Testis (tissue), 3 donors: ENCODE results near the gene SPDEF. TPM values are rescaled to one million over a fixed set of nuclear protein-coding genes. Genes with fewer than 3 reads are reported as not detected.

Experiments used
- DNase-seq: peaks from one replicate; pipeline ENCODE4 v3.0.0-alpha.2; 2019
- H3K27ac ChIP-seq, 2 donors: fragments of 200-600 bp; sonication (generic); one replicate each; pipeline ENCODE4 v1.5.1; 2019
- H3K27me3 ChIP-seq: fragments of 200-600 bp; sonication (generic); one replicate; pipeline ENCODE4 v1.5.1; 2019
- H3K36me3 ChIP-seq: fragments of 200-600 bp; sonication (generic); one replicate; pipeline ENCODE4 v1.5.1; 2017; ENCODE audit warnings: low read depth; ENCODE audit errors: missing control alignments
- H3K4me1 ChIP-seq: fragments of 200-600 bp; sonication (generic); one replicate; pipeline ENCODE4 v1.5.1; 2019
- H3K4me3 ChIP-seq, 2 donors: fragments of 200-600 bp; sonication (generic); one replicate each; pipeline ENCODE4 v1.5.1; 2017 to 2019
- H3K9me3 ChIP-seq: fragments of 200-600 bp; sonication (generic); one replicate; pipeline ENCODE4 v1.5.1; 2017
- CTCF ChIP-seq, 3 experiments: fragments of 450-650 bp in 2 of 3; fragments of 200-600 bp in 1 of 3; sonication (generic) in 1 of 3; IDR thresholded peaks; one replicate each; pipeline ENCODE4 v1.5.1; 2016 to 2019; ENCODE audit warnings: antibody characterized with exemption in 3 of 3, mild to moderate bottlenecking in 2 of 3, moderate library complexity in 1 of 3
- POLR2A ChIP-seq: fragments of 450-650 bp; IDR thresholded peaks from one replicate; pipeline ENCODE4 v1.6.1; 2017; ENCODE audit warnings: antibody characterized with exemption, mild to moderate bottlenecking, moderate library complexity
- WGBS, 2 donors: methylation state at CpG; one replicate each; pipeline ENCODE4 v1.1.5; 2018; 5-methylcytosine and 5-hydroxymethylcytosine counted together
- intact Hi-C: fragments of 100-400 bp; cut with DNase I; formaldehyde crosslinking; loops from one replicate; pipeline ENCODE4 v1.15.1; 2023; ENCODE audit warnings: low total_unique reads
- polyA plus RNA-seq: library from polyadenylated mRNA; stranded (reverse); fragments of 350-450 nt; fragmentation: Illumina TruSeq; extraction: RNeasy Lipid Tissue Mini Kit (QIAGEN cat#74804); gene quantifications from one replicate; pipeline ENCODE4 v1.2.3, GENCODE V29; 2014; ENCODE audit warnings: low read depth, low replicate concordance; ENCODE audit not compliant: insufficient read depth
- total RNA-seq, 2 donors: library from RNA; depleted of rRNA; stranded (reverse); fragments of >200 nt; gene quantifications; one replicate each; pipeline ENCODE4 v1.2.3, GENCODE V29; 2016

SPDEF gene
- total and polyA plus RNA-seq, 3 donors from 2014 or later, result 0.33 to 0.62 (median 0.47) TPM

DNA sequence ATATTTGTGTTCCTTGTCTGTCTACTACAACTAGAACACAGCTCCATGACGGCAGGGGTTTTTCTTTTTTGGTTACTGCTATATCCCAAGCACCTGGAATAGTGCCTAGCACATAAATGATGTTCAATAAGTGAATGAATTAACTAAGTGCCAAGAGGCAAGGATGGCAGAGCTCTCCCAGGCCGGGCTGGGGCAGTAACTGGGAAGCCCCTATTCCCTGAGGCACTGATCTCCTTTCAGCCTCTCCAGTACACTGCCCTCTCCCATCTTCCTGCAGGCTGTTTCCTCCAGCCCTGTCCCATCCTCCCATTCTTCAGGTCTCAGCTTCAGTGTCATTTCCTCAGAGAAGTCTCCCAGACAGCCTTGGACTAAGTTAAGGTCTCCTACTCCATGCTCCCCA lies 29.0 kb upstream of the SPDEF start:
- Histone ChIP-seq H3K27ac (no peak overlapping the region), H3K4me3 (no peak overlapping the region), H3K4me1 (no peaks in the 10 kb centered on the region), H3K9me3 (no peaks in the 10 kb centered on the region), H3K36me3 (no peaks in the 10 kb centered on the region), H3K27me3 (no peaks in the 10 kb centered on the region)
- 86 to 91% methylated on average over 2 of the region's 2 CpGs for WGBS, 2 donors
- TF ChIP-seq CTCF (IDR thresholded peaks at IDR 0.05) (no peak), POLR2A (no peak)
- no peak for DNase-seq
- intact Hi-C loops, result no loop called here

GRCh38 chr6:34584694-34585093 lies 28.6 kb upstream of the SPDEF start:
- Histone ChIP-seq H3K27ac (no peak overlapping the region), H3K36me3 (no peaks in the 10 kb centered on the region), H3K9me3 (no peaks in the 10 kb centered on the region), H3K4me3 (no peak overlapping the region), H3K27me3 (no peaks in the 10 kb centered on the region), H3K4me1 (no peaks in the 10 kb centered on the region)
- WGBS, 2 donors, result 85 to 91% methylated on average over 9 of the region's 9 CpGs
- no peak for TF ChIP-seq POLR2A
- no peak for TF ChIP-seq CTCF (IDR thresholded peaks at IDR 0.05)
- intact Hi-C loops, result no loop called here
- no peak for DNase-seq

DNA sequence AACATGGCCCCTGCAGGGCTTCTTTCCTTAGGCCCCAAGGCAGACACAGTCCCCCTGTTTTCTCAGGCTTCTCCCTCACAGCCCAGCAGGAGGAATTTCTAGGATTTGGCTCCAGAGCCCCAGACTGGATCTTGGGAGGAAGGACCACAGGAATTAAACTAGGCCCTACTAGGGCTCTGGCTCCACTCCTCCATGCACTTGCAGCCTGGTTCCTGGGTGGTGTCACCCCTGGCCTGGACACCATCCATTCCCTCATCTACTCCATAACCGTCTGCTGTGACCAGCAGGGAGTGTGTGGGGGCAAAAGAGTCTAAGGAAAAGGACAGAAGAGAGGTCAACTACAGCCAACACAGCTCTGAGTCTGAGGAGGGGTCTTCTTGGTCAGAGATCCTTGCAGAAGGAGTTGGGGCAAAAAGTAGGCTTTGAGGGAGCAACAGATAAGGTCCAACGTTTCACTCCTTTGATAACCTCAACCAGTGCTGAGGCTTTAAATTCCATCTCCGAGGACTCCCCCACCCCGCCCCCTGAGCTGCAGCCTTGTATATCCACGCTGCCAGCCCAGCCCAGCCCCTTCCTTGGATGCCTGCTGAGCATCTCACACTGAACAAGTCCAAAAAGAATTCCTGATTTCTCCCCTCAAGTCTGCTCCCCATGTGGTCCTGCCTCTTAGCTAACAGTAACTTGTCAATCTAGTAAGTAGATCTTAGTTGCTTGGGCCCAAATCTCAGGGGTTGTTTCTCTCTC lies 27.9 kb upstream of the SPDEF start:
- Histone ChIP-seq H3K4me1 (no peaks in the 10 kb centered on the region), H3K36me3 (no peaks in the 10 kb centered on the region), H3K27me3 (no peaks in the 10 kb centered on the region), H3K27ac (no peak overlapping the region), H3K4me3 (no peak overlapping the region), H3K9me3 (no peaks in the 10 kb centered on the region)
- DNase-seq, result no peak
- WGBS, 2 donors, result 72 to 79% methylated on average over 5 of the region's 5 CpGs
- TF ChIP-seq CTCF (IDR thresholded peaks at IDR 0.05) (no peak), POLR2A (no peak)
- intact Hi-C loops, result no loop called here

GRCh38 chr6:34583461-34583860 lies 27.3 kb upstream of the SPDEF start:
- no peaks in the 10 kb centered on the region for H3K9me3 ChIP-seq
- no peak overlapping the region for H3K4me3 ChIP-seq
- intact Hi-C loops, result no loop called here
- no peak overlapping the region for H3K27ac ChIP-seq
- no peak for TF ChIP-seq CTCF (IDR thresholded peaks at IDR 0.05)
- TF ChIP-seq POLR2A, result no peak
- no peak for DNase-seq
- H3K4me1 ChIP-seq, result no peaks in the 10 kb centered on the region
- 93 to 95% methylated on average over 3 to 6 of the region's 6 CpGs for whole genome bisulfite sequencing, 2 donors
- H3K36me3 ChIP-seq, result no peaks in the 10 kb centered on the region
- H3K27me3 ChIP-seq, result no peaks in the 10 kb centered on the region

GRCh38 chr6:34581561-34581920 lies 25.4 kb upstream of the SPDEF start:
- Histone ChIP-seq H3K36me3 (no peaks in the 10 kb centered on the region), H3K4me3 (no peak overlapping the region), H3K27me3 (no peaks in the 10 kb centered on the region), H3K27ac (no peak overlapping the region), H3K9me3 (no peaks in the 10 kb centered on the region), H3K4me1 (no peaks in the 10 kb centered on the region)
- intact Hi-C loops, result no loop called here
- TF ChIP-seq POLR2A (no peak), CTCF (IDR thresholded peaks at IDR 0.05) (no peak)
- 85 to 92% methylated on average over 4 of the region's 4 CpGs for WGBS, 2 donors
- DNase-seq, result no peak
